ENCODE results near the gene TBC1D8.

The TBC1D8 gene

GRCh38 chr2:101120124-101120996 lies 30.8 kb downstream of the TBC1D8 start:
- DNase-seq (ENCODE audit: low read depth), result peak; percentile 87
- TF ChIP-seq CTCF (IDR thresholded peaks at IDR 0.05; ENCODE audit: insufficient read depth, low read depth, low read length, missing control alignments), result no peak
- H3K4me3 ChIP-seq (ENCODE audit: low read length), result no peak overlapping the region

GRCh38 chr2:101119431-101119830 lies 31.8 kb downstream of the TBC1D8 start:
- peak; percentile 55 for DNase-seq (ENCODE audit: low read depth)
- no peak overlapping the region for H3K4me3 ChIP-seq (ENCODE audit: low read length)
- TF ChIP-seq CTCF (IDR thresholded peaks at IDR 0.05; ENCODE audit: insufficient read depth, low read depth, low read length, missing control alignments), result no peak

GRCh38 chr2:101116841-101117552 lies 34.2 kb downstream of the TBC1D8 start:
- no peak for TF ChIP-seq CTCF (IDR thresholded peaks at IDR 0.05; ENCODE audit: insufficient read depth, low read depth, low read length, missing control alignments)
- no peak overlapping the region for H3K4me3 ChIP-seq (ENCODE audit: low read length)

GRCh38 chr2:101116348-101116747 lies 34.8 kb downstream of the TBC1D8 start:
- H3K4me3 ChIP-seq (ENCODE audit: low read length), result no peak overlapping the region
- no peak for DNase-seq (ENCODE audit: low read depth)
- no peak for TF ChIP-seq CTCF (IDR thresholded peaks at IDR 0.05; ENCODE audit: insufficient read depth, low read depth, low read length, missing control alignments)

More at GRCh38 chr2:101116841-101117552, 34.2 kb downstream of the TBC1D8 start:
- DNase-seq (ENCODE audit: low read depth), result no peak

GRCh38 chr2:101115664-101116063 lies 35.5 kb downstream of the TBC1D8 start:
- no peak for DNase-seq (ENCODE audit: low read depth)
- no peak overlapping the region for H3K4me3 ChIP-seq (ENCODE audit: low read length)
- no peak for TF ChIP-seq CTCF (IDR thresholded peaks at IDR 0.05; ENCODE audit: insufficient read depth, low read depth, low read length, missing control alignments)

- TF ChIP-seq CTCF (IDR thresholded peaks at IDR 0.05; ENCODE audit: insufficient read depth, low read depth, low read length, missing control alignments), result no peak
- no peak for DNase-seq (ENCODE audit: low read depth)
- H3K4me3 ChIP-seq (ENCODE audit: low read length), result no peak overlapping the region
Observed at GRCh38 chr2:101114815-101115214, 36.4 kb downstream of the TBC1D8 start.

All from epithelial cell of esophagus (primary cell).